ENCODE data around the gene GPS1. TPM values are rescaled to one million over a fixed set of nuclear protein-coding genes. Genes with fewer than 3 reads are reported as not detected.

The GPS1 gene
- total RNA-seq, 1 donor from 2014 or later, result 71.5 TPM

- intact Hi-C loops (cut with DNase I), result no loop called here
- no peak for ATAC-seq
Measured at GRCh38 chr17:82009413-82009812, 42.3 kb upstream of the GPS1 start.

GRCh38 chr17:82010575-82011525 is 40.8 kb upstream of the GPS1 start:
- Histone ChIP-seq H3K9me3 (no peaks in the 10 kb centered on the region), H3K27me3 (ENCODE audit: low read depth) (no peaks in the 10 kb centered on the region), H3K36me3 (peaks cover 10% of the 10 kb centered on the region), H3K4me1 (peaks cover 4% of the 10 kb centered on the region), H3K27ac (no peak overlapping the region), H3K4me3 (no peak overlapping the region)
- ATAC-seq (no peak), DNase-seq (no peak)
- intact Hi-C loops (cut with DNase I), result no loop called here
- no peak for TF ChIP-seq CTCF (IDR thresholded peaks at IDR 0.05)

More at GRCh38 chr17:82009413-82009812, 42.3 kb upstream of the GPS1 start:
- TF ChIP-seq CTCF (IDR thresholded peaks at IDR 0.05), result no peak
- no peaks in the 10 kb centered on the region for H3K27me3 ChIP-seq (ENCODE audit: low read depth)
- H3K36me3 ChIP-seq, result peaks cover 10% of the 10 kb centered on the region
- H3K9me3 ChIP-seq, result no peaks in the 10 kb centered on the region
- H3K27ac ChIP-seq, result no peak overlapping the region
- DNase-seq, result no peak
- H3K4me1 ChIP-seq, result peaks cover 4% of the 10 kb centered on the region
- H3K4me3 ChIP-seq, result no peak overlapping the region

DNA sequence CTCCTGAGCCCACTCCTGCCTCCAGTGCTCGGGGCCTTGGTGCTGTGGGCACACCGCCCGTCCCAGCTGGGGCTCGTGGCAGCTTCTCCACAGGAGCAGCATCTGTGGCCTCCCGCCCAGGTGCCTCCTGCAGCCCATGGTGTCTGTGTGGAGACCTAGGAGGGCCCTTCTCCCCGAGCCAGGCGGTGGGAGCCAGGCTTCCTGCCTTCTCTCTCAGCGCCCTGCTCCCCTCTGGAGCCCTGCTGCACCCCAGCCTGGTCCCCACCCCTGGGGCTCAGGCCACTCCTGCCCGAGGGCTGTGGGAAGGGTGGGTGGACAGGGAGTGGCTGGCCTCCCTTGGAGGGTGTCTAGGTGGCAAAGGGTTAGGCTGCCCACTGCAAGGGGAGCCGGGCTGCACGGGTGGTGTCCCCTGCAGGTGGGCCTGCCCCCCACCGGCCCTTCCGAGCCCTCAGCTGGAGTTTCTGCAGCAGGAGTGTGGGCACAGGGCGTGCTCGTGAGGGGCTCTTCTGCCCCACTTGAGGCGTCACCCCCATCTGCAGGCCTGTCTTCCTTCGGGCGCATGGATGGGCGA is 40.0 kb upstream of the GPS1 start:
- H3K9me3 ChIP-seq, result no peaks in the 10 kb centered on the region
- H3K27me3 ChIP-seq (ENCODE audit: low read depth), result no peaks in the 10 kb centered on the region
- TF ChIP-seq CTCF (IDR thresholded peaks at IDR 0.05), result no peak
- intact Hi-C loops (cut with DNase I), result no loop called here
- ATAC-seq (no peak), DNase-seq (no peak)
- no peak overlapping the region for H3K4me3 ChIP-seq
- H3K36me3 ChIP-seq, result peaks cover 10% of the 10 kb centered on the region
- peak overlapping the region; percentile 80 for H3K27ac ChIP-seq
- peaks cover 4% of the 10 kb centered on the region for H3K4me1 ChIP-seq

GRCh38 chr17:82012261-82012639 is 39.4 kb upstream of the GPS1 start:
- ATAC-seq, result peak in 1 of 2 donors; percentile 5
- no peak for DNase-seq
- H3K27me3 ChIP-seq (ENCODE audit: low read depth), result no peaks in the 10 kb centered on the region
- H3K9me3 ChIP-seq, result no peaks in the 10 kb centered on the region
- intact Hi-C loops (cut with DNase I), result no loop called here
- TF ChIP-seq CTCF (IDR thresholded peaks at IDR 0.05), result no peak
- H3K27ac ChIP-seq, result peak overlapping the region; percentile 80
- peaks cover 10% of the 10 kb centered on the region for H3K36me3 ChIP-seq
- H3K4me3 ChIP-seq, result peak overlapping the region; percentile 17
- H3K4me1 ChIP-seq, result peaks cover 4% of the 10 kb centered on the region

DNA sequence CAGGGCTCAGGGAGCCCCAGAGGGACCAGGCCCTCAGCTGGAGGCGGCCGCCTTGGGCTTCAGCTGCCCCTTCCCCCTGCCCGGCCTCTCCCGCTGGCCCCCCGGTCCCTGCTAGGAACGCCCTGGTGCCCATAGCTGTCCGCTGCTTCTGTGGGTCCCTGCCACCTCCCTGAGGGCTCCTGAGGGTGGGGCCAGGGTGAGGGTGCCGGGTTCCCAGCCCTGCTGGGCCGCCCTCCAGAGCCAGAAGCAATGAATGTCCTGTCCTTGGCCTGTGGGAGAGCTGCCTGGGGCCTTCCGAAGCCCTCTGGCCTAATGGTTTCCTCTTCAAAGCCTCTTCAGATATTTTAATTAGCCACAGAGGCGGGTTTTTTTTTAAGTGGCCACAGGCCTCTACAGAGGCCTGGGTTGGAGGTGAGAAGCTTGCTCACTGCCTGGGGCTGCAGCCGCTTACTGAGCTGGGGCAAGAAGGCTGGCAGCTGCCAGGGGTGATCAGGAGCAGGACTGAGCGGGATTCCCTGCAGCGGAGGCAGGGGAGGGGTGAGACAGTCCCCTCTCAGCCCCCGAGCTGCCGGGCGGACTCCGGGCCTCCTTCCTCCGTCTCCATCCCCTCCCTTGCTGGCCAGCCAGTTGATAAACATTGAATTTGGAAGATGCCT is 38.9 kb upstream of the GPS1 start:
- H3K4me3 ChIP-seq, result peak overlapping the region; percentile 31
- peak overlapping the region; percentile 80 for H3K27ac ChIP-seq

More for the DNA sequence above, 38.9 kb upstream of the GPS1 start:
- H3K9me3 ChIP-seq, result no peaks in the 10 kb centered on the region
- ATAC-seq, result peak; percentile 64 to 76
- peaks cover 8% of the 10 kb centered on the region for H3K4me1 ChIP-seq
- peaks cover 10% of the 10 kb centered on the region for H3K36me3 ChIP-seq
- intact Hi-C loops (cut with DNase I), result no loop called here
- DNase-seq, result peak; percentile 83
- TF ChIP-seq CTCF (IDR thresholded peaks at IDR 0.05), result no peak
- H3K27me3 ChIP-seq (ENCODE audit: low read depth), result no peaks in the 10 kb centered on the region

Measured in lower lobe of right lung (tissue), 2 donors.